ENCODE results near the gene BAIAP2L2. TPM values are rescaled to one million over a fixed set of nuclear protein-coding genes. Genes with fewer than 3 reads are reported as not detected.

The BAIAP2L2 gene
- total and polyA plus RNA-seq, 2 of the 4 experiments (the other 2 are of a cell fraction) = 0.18 to 0.46 TPM

DNA sequence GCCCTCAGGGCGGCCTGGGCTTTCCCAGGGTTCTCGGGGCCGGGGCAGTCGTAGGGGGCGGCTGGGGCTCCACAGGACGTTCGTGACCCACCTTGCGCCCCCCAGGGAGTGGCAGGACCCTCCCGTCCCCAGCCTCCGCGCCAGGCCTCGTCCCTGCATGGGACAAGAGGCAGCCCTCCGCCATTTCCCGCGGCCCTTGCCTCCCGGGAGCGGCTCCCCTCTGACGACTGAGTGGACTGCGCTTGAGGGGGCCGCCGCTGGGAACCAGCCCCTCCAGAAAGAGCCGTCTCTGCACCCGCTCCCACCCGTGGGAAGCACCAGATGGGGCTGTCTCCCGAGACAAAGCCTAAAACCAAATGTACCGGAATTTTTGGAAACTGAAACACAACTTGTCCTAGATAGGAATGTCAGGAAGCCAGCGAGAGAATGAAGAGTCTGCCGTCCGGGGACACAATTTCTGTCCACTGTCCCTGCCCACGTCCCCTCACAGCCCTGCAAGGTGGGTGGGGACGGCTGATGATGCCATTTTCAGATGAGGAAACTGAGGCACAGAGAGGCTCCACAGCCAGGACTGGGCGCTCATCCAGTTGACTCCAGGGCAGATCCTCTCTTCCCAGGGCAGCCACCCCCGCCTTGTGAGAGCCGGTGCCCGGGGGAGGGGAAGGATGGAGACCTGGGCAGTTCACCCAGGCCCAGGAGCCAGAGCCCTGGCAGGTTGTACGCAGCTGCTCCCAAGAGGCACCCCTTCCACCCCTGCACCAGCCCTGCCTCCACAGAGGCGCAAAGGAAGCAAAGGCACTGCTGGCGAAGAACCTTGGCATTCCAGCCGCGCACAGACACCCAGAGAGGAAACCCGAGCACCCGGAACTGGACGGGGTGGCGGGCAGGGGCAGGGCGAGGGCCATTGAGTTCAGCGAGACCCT lies 71.3 kb downstream of the BAIAP2L2 start:
- no peaks in the 10 kb centered on the region for H3K36me3 ChIP-seq (ENCODE audit: control insufficient read depth, insufficient read depth, low read length)
- no peak overlapping the region for H3K23ac ChIP-seq (ENCODE audit: low read depth, low read length)
- WGBS, 2 experiments (ENCODE audit: extremely low coverage in 2 of 2, insufficient read length in 1 of 2) = 87% methylated on average over 20 of the region's 46 CpGs; no CpG with 5 or more reads in 1 of the 2 experiments
- POLR2A ChIA-PET (ENCODE audit: unreplicated experiment) = no interaction called here
- H2BK15ac ChIP-seq (ENCODE audit: low read depth, low read length) = no peak overlapping the region
- peaks cover 2% of the 10 kb centered on the region; the same call in 1 of the 2 replicates for H3K27me3 ChIP-seq (ENCODE audit: control insufficient read depth, insufficient read depth, low read length)
- peaks cover 8% of the 10 kb centered on the region for H3K4me1 ChIP-seq (ENCODE audit: control insufficient read depth, insufficient read depth, low read length)
- H3K4me2 ChIP-seq (ENCODE audit: low read depth, low read length) = no peak overlapping the region
- intact Hi-C loops (cut with micrococcal nuclease) (no loop called here), in situ Hi-C loops (cut with MboI; ENCODE audit: low sequenced_read_pairs) (no loop called here), dilution Hi-C loops (cut with HindIII; ENCODE audit: low sequenced_read_pairs, unreplicated experiment) (no loop called here)
- no peaks in the 10 kb centered on the region for H3K9me3 ChIP-seq (ENCODE audit: control insufficient read depth, insufficient read depth, low read length)
- H2BK5ac ChIP-seq (ENCODE audit: low read depth, low read length, poor library complexity, severe bottlenecking) = no peak overlapping the region
- H3K4ac ChIP-seq (ENCODE audit: low read depth, low read length) = no peak overlapping the region
- H2AK5ac ChIP-seq (ENCODE audit: low read depth, low read length) = no peak overlapping the region
- no peak overlapping the region for H2AFZ ChIP-seq (replicated peaks; ENCODE audit: low read length, poor library complexity)
- H2BK120ac ChIP-seq (ENCODE audit: low read depth, low read length) = no peak overlapping the region
- no peak for DNase-seq
- H4K5ac ChIP-seq (ENCODE audit: low read depth, low read length) = no peak overlapping the region
- 0 out of 2 replicates have a peak, but pooled peaks cover 11% of the 10 kb centered on the region for H3K9me1 ChIP-seq (ENCODE audit: insufficient read depth, low read length)
- no peak overlapping the region for H4K91ac ChIP-seq (ENCODE audit: insufficient read depth, low read depth, low read length)
- no peak overlapping the region for H2BK20ac ChIP-seq (ENCODE audit: low read depth, low read length)
- H3K18ac ChIP-seq (ENCODE audit: low read depth, low read length) = no peak overlapping the region
- H2AK9ac ChIP-seq (replicated peaks; ENCODE audit: low read depth, low read length, poor library complexity) = no peak overlapping the region
- H3K9ac ChIP-seq (ENCODE audit: low read depth, low read length) = no peak overlapping the region
- H3K79me1 ChIP-seq (ENCODE audit: low read depth in 1 of 2, low read length in 2 of 2) = no peaks in the 10 kb centered on the region
- no TSS peak for BruUV-seq (replicated peaks)
- H3K14ac ChIP-seq (replicated peaks; ENCODE audit: low read depth, low read length) = no peak overlapping the region
- no peak overlapping the region for H3K56ac ChIP-seq (ENCODE audit: extremely low read depth, insufficient read depth, low read length)
- H4K20me1 ChIP-seq (ENCODE audit: insufficient read depth, low read length) = no peaks in the 10 kb centered on the region
- no peak overlapping the region for H3K4me3 ChIP-seq (ENCODE audit: insufficient read depth, low read depth, low read length)
- CTCF ChIA-PET = no interaction called here
- no peak overlapping the region for H3K27ac ChIP-seq (ENCODE audit: insufficient read depth, low read length)
- H4K8ac ChIP-seq (ENCODE audit: low read depth in 2 of 2, low read length in 2 of 2) = no peak overlapping the region
- no peak for ATAC-seq (ENCODE audit: low read depth)
- TF ChIP-seq, protein P1, sequence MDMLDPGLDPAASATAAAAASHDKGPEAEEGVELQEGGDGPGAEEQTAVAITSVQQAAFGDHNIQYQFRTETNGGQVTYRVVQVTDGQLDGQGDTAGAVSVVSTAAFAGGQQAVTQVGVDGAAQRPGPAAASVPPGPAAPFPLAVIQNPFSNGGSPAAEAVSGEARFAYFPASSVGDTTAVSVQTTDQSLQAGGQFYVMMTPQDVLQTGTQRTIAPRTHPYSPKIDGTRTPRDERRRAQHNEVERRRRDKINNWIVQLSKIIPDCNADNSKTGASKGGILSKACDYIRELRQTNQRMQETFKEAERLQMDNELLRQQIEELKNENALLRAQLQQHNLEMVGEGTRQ (IDR thresholded peaks at IDR 0.05; ENCODE audit: low read depth, low read length) = no peak
- TF ChIP-seq, protein P2, sequence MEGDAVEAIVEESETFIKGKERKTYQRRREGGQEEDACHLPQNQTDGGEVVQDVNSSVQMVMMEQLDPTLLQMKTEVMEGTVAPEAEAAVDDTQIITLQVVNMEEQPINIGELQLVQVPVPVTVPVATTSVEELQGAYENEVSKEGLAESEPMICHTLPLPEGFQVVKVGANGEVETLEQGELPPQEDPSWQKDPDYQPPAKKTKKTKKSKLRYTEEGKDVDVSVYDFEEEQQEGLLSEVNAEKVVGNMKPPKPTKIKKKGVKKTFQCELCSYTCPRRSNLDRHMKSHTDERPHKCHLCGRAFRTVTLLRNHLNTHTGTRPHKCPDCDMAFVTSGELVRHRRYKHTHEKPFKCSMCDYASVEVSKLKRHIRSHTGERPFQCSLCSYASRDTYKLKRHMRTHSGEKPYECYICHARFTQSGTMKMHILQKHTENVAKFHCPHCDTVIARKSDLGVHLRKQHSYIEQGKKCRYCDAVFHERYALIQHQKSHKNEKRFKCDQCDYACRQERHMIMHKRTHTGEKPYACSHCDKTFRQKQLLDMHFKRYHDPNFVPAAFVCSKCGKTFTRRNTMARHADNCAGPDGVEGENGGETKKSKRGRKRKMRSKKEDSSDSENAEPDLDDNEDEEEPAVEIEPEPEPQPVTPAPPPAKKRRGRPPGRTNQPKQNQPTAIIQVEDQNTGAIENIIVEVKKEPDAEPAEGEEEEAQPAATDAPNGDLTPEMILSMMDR (conservative IDR thresholded peaks at IDR 0.05; ENCODE audit: low read depth, low read length) = no peak
- no peak for TF ChIP-seq NFE2L2 (IDR thresholded peaks at IDR 0.05; ENCODE audit: low read depth, low read length)
- TF ChIP-seq RFX5 (IDR thresholded peaks at IDR 0.05; ENCODE audit: low read depth, low read length) = no peak
- TF ChIP-seq MXI1 (IDR thresholded peaks at IDR 0.05; ENCODE audit: borderline replicate concordance, low read depth, low read length) = no peak
- TF ChIP-seq CHD1 (IDR thresholded peaks at IDR 0.05; ENCODE audit: low read depth, low read length) = no peak
- TF ChIP-seq BHLHE40 (IDR thresholded peaks at IDR 0.05; ENCODE audit: low read depth, low read length) = no peak
- TF ChIP-seq, protein P3, sequence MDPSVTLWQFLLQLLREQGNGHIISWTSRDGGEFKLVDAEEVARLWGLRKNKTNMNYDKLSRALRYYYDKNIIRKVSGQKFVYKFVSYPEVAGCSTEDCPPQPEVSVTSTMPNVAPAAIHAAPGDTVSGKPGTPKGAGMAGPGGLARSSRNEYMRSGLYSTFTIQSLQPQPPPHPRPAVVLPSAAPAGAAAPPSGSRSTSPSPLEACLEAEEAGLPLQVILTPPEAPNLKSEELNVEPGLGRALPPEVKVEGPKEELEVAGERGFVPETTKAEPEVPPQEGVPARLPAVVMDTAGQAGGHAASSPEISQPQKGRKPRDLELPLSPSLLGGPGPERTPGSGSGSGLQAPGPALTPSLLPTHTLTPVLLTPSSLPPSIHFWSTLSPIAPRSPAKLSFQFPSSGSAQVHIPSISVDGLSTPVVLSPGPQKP (IDR thresholded peaks at IDR 0.05; ENCODE audit: borderline replicate concordance, low read depth, low read length) = no peak
- TF ChIP-seq CEBPB (IDR thresholded peaks at IDR 0.05; ENCODE audit: low read depth, low read length) = no peak
- TF ChIP-seq FOS (IDR thresholded peaks at IDR 0.05; ENCODE audit: low read depth, low read length) = no peak
- TF ChIP-seq MAFK (IDR thresholded peaks at IDR 0.05; ENCODE audit: low read depth, low read length) = no peak
- TF ChIP-seq POLR2A (IDR thresholded peaks at IDR 0.05; ENCODE audit: low read depth, low read length) = no peak
- no peak for TF ChIP-seq RAD21 (IDR thresholded peaks at IDR 0.05; ENCODE audit: low read length)
- no peak for TF ChIP-seq RCOR1 (IDR thresholded peaks at IDR 0.05; ENCODE audit: insufficient replicate concordance, low read length)
- TF ChIP-seq MAZ (IDR thresholded peaks at IDR 0.05; ENCODE audit: borderline replicate concordance, low read depth, low read length) = no peak

Data from IMR-90 (cell line).